ENCODE results near the gene LCK. TPM values are rescaled to one million over a fixed set of nuclear protein-coding genes. Genes with fewer than 3 reads are reported as not detected.

Gene LCK
- total and polyA plus RNA-seq, 10 of the 15 experiments (the other 5 are each of a cell fraction or from before 2014, with no cell fraction given): 31.5 to 173 (median 119) TPM

DNA sequence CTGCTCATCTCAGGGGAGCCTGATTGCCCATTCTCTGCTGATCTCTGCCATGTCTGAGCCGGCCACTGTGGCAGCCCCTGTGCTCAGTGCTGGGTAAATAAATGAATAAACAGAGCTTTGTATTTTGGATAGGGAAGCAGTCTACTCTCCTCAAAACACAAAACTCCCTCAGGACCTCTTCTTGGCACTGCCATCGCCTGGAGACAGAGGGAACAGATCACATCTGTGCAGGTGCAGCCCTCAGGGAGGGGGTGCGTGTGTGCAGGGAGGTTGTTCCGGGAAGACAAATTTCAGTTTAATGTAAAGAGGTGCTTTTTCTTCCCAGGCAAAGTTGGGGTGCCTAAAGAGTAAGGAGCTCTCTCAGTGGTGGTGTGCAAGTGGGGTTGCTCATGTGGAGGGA is 11.7 kb upstream of the LCK start:
- ATAC-seq (no peak), FAIRE-seq (no peak)
- 57% methylated on average over 4 of the region's 4 CpGs for WGBS (ENCODE audit: insufficient coverage, insufficient replicate concordance, low lambda C conversion rate, missing lambda C conversion rate)

More for the DNA sequence above, 11.7 kb upstream of the LCK start:
- TF ChIP-seq, protein P1, sequence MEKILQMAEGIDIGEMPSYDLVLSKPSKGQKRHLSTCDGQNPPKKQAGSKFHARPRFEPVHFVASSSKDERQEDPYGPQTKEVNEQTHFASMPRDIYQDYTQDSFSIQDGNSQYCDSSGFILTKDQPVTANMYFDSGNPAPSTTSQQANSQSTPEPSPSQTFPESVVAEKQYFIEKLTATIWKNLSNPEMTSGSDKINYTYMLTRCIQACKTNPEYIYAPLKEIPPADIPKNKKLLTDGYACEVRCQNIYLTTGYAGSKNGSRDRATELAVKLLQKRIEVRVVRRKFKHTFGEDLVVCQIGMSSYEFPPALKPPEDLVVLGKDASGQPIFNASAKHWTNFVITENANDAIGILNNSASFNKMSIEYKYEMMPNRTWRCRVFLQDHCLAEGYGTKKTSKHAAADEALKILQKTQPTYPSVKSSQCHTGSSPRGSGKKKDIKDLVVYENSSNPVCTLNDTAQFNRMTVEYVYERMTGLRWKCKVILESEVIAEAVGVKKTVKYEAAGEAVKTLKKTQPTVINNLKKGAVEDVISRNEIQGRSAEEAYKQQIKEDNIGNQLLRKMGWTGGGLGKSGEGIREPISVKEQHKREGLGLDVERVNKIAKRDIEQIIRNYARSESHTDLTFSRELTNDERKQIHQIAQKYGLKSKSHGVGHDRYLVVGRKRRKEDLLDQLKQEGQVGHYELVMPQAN (conservative IDR thresholded peaks at IDR 0.05): no peak
- TF ChIP-seq IRF4 (IDR thresholded peaks at IDR 0.05; ENCODE audit: low read depth, low read length) (no peak), CBX3 (IDR thresholded peaks at IDR 0.05; ENCODE audit: borderline replicate concordance, low read depth) (no peak), IKZF2 (IDR thresholded peaks at IDR 0.05) (no peak), POLR2AphosphoS2 (IDR thresholded peaks at IDR 0.05; ENCODE audit: low read depth, low read length) (no peak), RUNX3 (IDR thresholded peaks at IDR 0.05; ENCODE audit: low read length) (no peak), JUND (IDR thresholded peaks at IDR 0.05; ENCODE audit: low read depth, low read length) (no peak), RAD51 (IDR thresholded peaks at IDR 0.05) (no peak), EZH2 (IDR thresholded peaks at IDR 0.05; ENCODE audit: borderline replicate concordance, control insufficient read depth, low read depth, low read length) (no peak), HDGF (IDR thresholded peaks at IDR 0.05) (no peak), SUZ12 (IDR thresholded peaks at IDR 0.05; ENCODE audit: unreplicated experiment) (no peak), MEF2A (IDR thresholded peaks at IDR 0.05; ENCODE audit: insufficient read depth, low read depth, low read length) (no peak), TAF1 (IDR thresholded peaks at IDR 0.05; ENCODE audit: borderline replicate concordance, low read depth, low read length) (no peak)
- TF ChIP-seq, protein P2, sequence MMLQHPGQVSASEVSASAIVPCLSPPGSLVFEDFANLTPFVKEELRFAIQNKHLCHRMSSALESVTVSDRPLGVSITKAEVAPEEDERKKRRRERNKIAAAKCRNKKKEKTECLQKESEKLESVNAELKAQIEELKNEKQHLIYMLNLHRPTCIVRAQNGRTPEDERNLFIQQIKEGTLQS (IDR thresholded peaks at IDR 0.05; ENCODE audit: borderline replicate concordance, extremely low read depth, low read depth, low read length): no peak
- TF ChIP-seq, protein P3, sequence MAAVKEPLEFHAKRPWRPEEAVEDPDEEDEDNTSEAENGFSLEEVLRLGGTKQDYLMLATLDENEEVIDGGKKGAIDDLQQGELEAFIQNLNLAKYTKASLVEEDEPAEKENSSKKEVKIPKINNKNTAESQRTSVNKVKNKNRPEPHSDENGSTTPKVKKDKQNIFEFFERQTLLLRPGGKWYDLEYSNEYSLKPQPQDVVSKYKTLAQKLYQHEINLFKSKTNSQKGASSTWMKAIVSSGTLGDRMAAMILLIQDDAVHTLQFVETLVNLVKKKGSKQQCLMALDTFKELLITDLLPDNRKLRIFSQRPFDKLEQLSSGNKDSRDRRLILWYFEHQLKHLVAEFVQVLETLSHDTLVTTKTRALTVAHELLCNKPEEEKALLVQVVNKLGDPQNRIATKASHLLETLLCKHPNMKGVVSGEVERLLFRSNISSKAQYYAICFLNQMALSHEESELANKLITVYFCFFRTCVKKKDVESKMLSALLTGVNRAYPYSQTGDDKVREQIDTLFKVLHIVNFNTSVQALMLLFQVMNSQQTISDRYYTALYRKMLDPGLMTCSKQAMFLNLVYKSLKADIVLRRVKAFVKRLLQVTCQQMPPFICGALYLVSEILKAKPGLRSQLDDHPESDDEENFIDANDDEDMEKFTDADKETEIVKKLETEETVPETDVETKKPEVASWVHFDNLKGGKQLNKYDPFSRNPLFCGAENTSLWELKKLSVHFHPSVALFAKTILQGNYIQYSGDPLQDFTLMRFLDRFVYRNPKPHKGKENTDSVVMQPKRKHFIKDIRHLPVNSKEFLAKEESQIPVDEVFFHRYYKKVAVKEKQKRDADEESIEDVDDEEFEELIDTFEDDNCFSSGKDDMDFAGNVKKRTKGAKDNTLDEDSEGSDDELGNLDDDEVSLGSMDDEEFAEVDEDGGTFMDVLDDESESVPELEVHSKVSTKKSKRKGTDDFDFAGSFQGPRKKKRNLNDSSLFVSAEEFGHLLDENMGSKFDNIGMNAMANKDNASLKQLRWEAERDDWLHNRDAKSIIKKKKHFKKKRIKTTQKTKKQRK (IDR thresholded peaks at IDR 0.05; ENCODE audit: low read depth, low read length): no peak
- Histone ChIP-seq H3K36me3 (ENCODE audit: control insufficient read depth in 2 of 2, insufficient read depth in 2 of 2, low read length in 1 of 2) (no peaks in the 10 kb centered on the region), H3K79me2 (ENCODE audit: control insufficient read depth, insufficient read depth, low read length) (no peaks in the 10 kb centered on the region), H4K20me1 (ENCODE audit: control insufficient read depth, insufficient read depth) (no peaks in the 10 kb centered on the region), H2AFZ (ENCODE audit: control insufficient read depth, low read depth, low read length) (no peak overlapping the region), H3K9me3 (replicated peaks; ENCODE audit: control insufficient read depth, insufficient read depth, low read length) (no peaks in the 10 kb centered on the region), H3K4me1 (ENCODE audit: control insufficient read depth, insufficient read depth, low read length) (peaks cover 21% of the 10 kb centered on the region), H3K9ac (ENCODE audit: control insufficient read depth, insufficient read depth, low read length) (no peak overlapping the region), H3K4me3 (no peak overlapping the region), H3K4me2 (ENCODE audit: control insufficient read depth, insufficient read depth) (no peak overlapping the region), H3K27me3 (replicated peaks in 1 of 2; ENCODE audit: control insufficient read depth in 2 of 2, insufficient read depth in 2 of 2, low read length in 1 of 2) (no peaks in the 10 kb centered on the region), H3K27ac (ENCODE audit: control insufficient read depth, insufficient read depth) (no peak overlapping the region)
- ChIA-PET POLR2A (interaction anchor here (1.1 to 1.2 kb wide), 2 partner anchors 9 to 18 kb away, joined by 3 to 4 read pairs; no protein-coding TSS in a partner anchor), SMC1A (ENCODE audit: uncharacterized antibody, unreplicated experiment) (interaction anchor here (1.7 to 5.2 kb wide), 3 partner anchors 10 to 162 kb away, joined by 8 to 37 read pairs (median 11); no protein-coding TSS in a partner anchor), RAD21 (ENCODE audit: unreplicated experiment) (interaction anchor here (0.8 to 3.0 kb wide), 4 partner anchors 9 to 77 kb away, joined by 3 to 14 read pairs (median 6); partner anchors contain the start of gene HDAC1), CTCF (interaction anchor here (0.6 to 6.0 kb wide), 7 partner anchors 10 to 58 kb away, joined by 3 to 50 read pairs (median 6); partner anchors contain the start of genes EIF3I, FAM167B, LCK and TMEM234)
- no peak for DNase-seq (ENCODE audit: low read depth, low spot score)
- BruUV-seq (replicated peaks): no TSS peak
- intact Hi-C loops (cut with micrococcal nuclease; ENCODE audit: unreplicated experiment): no loop called here
- in situ Hi-C loops (cut with MboI): no loop called here
